ENCODE data around the gene HCN2. TPM values are rescaled to one million over a fixed set of nuclear protein-coding genes. Genes with fewer than 3 reads are reported as not detected.

The HCN2 gene
- total RNA-seq, 5 donors from 2014 or later (not counting 1 experiment from before 2014, with no cell fraction given), result 0.93 to 4.4 (median 3.6) TPM

DNA sequence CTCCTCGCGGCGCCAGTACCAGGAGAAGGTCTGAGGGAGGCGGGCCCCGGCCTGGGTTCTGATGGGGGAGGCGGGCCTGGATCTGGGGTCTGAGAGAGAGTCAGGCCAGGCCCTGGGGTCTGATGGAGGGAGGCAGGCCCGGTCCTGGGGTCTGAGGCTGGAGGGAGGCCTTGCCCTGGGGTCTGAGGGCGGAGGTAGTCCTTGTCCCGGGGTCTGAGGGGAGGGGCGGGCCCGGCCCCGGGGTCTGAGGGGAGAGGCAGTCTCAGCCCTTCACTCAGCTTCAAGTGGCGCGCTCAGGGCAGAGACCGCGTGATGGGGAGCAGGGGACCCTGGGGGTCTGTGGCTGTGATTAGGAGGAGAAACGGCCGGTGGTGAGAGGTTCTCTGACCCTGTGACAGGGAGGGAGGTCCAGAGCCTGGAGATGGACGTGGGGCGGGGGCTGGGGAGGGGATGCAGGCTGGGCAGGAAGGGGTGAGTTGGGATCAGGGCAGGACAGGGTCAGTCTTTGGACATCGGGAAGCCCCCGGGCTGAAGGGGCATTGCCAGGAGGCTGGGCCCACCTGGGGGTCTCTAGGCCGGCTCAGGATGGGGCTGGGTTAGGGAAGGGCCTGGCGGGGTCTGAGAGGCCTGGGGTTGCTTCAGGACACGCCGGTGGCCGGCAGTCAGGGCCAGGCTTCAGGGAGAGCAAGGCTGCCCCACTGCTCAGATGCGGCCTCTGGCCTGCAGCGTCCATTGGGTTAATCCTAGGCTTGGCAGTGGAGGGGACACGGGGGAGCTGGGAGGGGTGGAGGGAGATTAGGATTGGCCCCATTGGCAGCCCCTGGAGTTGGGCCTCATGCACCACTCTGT, 18.7 kb downstream of the HCN2 start:
- Mint-ChIP-seq H3K36me3 (no peaks in the 10 kb centered on the region), H3K4me1 (peaks cover 17 to 19% (median 17%) of the 10 kb centered on the region in 3 donors), H3K27me3 (no peaks in the 10 kb centered on the region), H3K27ac (no peak overlapping the region), H3K4me3 (peak overlapping the region in 1 of 3 donors; percentile 53), H3K9me3 (no peaks in the 10 kb centered on the region)
- H3K27me3 ChIP-seq (replicated peaks in 1 of 2; ENCODE audit: control insufficient read depth in 2 of 2, extremely low read depth in 1 of 2, insufficient read depth in 2 of 2, low read length in 1 of 2), result no peaks in the 10 kb centered on the region
- H3K9me3 ChIP-seq, result no peaks in the 10 kb centered on the region
- H3K36me3 ChIP-seq (ENCODE audit: control insufficient read depth in 2 of 2, extremely low read depth in 1 of 2, insufficient read depth in 1 of 2, low read length in 1 of 2), result no peaks in the 10 kb centered on the region
- peak overlapping the region; percentile 23 for H3K27ac ChIP-seq (ENCODE audit: low read length)
- H3K4me3 ChIP-seq (ENCODE audit: control insufficient read depth in 1 of 2, extremely low read depth in 1 of 2, low read length in 1 of 2), result peak overlapping the region in 1 of 2 donors; percentile 34
- ChIA-PET CTCF (no interaction called here), POLR2A (no interaction called here)
- DNase-seq (no peak), ATAC-seq (replicated peaks in 1 of 4) (no peak)
- WGBS (ENCODE audit: insufficient coverage), result 88% methylated on average over 24 of the region's 30 CpGs
- peaks cover 3 to 45% of the 10 kb centered on the region in 2 experiments for H3K4me1 ChIP-seq (ENCODE audit: control insufficient read depth in 1 of 2, extremely low read depth in 1 of 2, insufficient read depth in 2 of 2, low read length in 2 of 2)

DNA sequence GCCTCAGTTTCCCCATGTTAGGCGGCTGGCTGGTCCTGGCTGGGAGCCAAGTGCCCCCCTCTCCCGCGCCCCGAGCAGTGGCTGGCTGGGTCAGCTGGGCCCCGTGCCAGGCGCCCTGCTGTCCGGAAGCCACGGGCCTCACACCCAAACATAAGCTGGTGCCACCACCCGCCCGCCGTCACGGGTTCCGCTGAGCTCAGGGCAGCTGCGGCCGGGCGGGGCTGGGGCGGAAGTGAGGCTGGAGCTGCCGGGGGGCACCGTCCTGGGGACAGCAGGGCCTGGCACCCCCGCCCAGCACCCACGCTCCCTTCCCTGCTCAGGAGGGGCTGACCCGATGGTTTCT, 19.3 kb downstream of the HCN2 start:
- POLR2A ChIA-PET, result no interaction called here
- Mint-ChIP-seq H3K4me1 (peaks cover 17% of the 10 kb centered on the region in 3 donors), H3K4me3 (no peak overlapping the region), H3K27me3 (no peaks in the 10 kb centered on the region), H3K9me3 (no peaks in the 10 kb centered on the region), H3K27ac (no peak overlapping the region), H3K36me3 (no peaks in the 10 kb centered on the region)
- Histone ChIP-seq H3K4me3 (ENCODE audit: control insufficient read depth in 1 of 2, extremely low read depth in 1 of 2, low read length in 1 of 2) (no peak overlapping the region), H3K27ac (ENCODE audit: low read length) (peak overlapping the region; percentile 23), H3K9me3 (no peaks in the 10 kb centered on the region), H3K4me1 (ENCODE audit: control insufficient read depth in 1 of 2, extremely low read depth in 1 of 2, insufficient read depth in 2 of 2, low read length in 2 of 2) (peaks cover 3 to 45% of the 10 kb centered on the region in 2 experiments), H3K27me3 (replicated peaks in 1 of 2; ENCODE audit: control insufficient read depth in 2 of 2, extremely low read depth in 1 of 2, insufficient read depth in 2 of 2, low read length in 1 of 2) (no peaks in the 10 kb centered on the region), H3K36me3 (ENCODE audit: control insufficient read depth in 2 of 2, extremely low read depth in 1 of 2, insufficient read depth in 1 of 2, low read length in 1 of 2) (no peaks in the 10 kb centered on the region)
- CTCF ChIA-PET, result no interaction called here
- no peak for DNase-seq
- no peak for ATAC-seq (replicated peaks in 1 of 4)
- WGBS (ENCODE audit: insufficient coverage), result 77% methylated on average over 22 of the region's 22 CpGs

GRCh38 chr19:610071-610800, 20.6 kb downstream of the HCN2 start:
- peak overlapping the region; percentile 93 to 98 for H3K27ac Mint-ChIP-seq
- H3K36me3 Mint-ChIP-seq, result peaks cover 5% of the 10 kb centered on the region
- H3K27me3 Mint-ChIP-seq, result no peaks in the 10 kb centered on the region
- DNase-seq (peak in 25 of 35 experiments; percentile 12 to 60 (median 38)), ATAC-seq (replicated peaks in 1 of 4) (peak; percentile 40 to 64 (median 64))
- peak overlapping the region; percentile 58 to 72 for H3K4me3 ChIP-seq (ENCODE audit: control insufficient read depth in 1 of 2, extremely low read depth in 1 of 2, low read length in 1 of 2)
- peak overlapping the region; percentile 61 for H3K27ac ChIP-seq (ENCODE audit: low read length)
- no peaks in the 10 kb centered on the region for H3K9me3 Mint-ChIP-seq
- H3K4me3 Mint-ChIP-seq, result peak overlapping the region; percentile 89 to 98 (median 95)
- H3K9me3 ChIP-seq, result no peaks in the 10 kb centered on the region
- H3K4me1 ChIP-seq (ENCODE audit: control insufficient read depth in 1 of 2, extremely low read depth in 1 of 2, insufficient read depth in 2 of 2, low read length in 2 of 2), result peaks cover 3 to 45% of the 10 kb centered on the region in 2 experiments
- H3K36me3 ChIP-seq (ENCODE audit: control insufficient read depth in 2 of 2, extremely low read depth in 1 of 2, insufficient read depth in 1 of 2, low read length in 1 of 2), result no peaks in the 10 kb centered on the region
- 9% methylated on average over 27 of the region's 38 CpGs for WGBS (ENCODE audit: insufficient coverage)
- ChIA-PET POLR2A (no interaction called here), CTCF (interaction anchor here in 1 of 2 donors (0.6 kb wide), 2 partner anchors 16 to 53 kb away, joined by 3 to 4 read pairs; no protein-coding TSS in a partner anchor)
- H3K27me3 ChIP-seq (replicated peaks in 1 of 2; ENCODE audit: control insufficient read depth in 2 of 2, extremely low read depth in 1 of 2, insufficient read depth in 2 of 2, low read length in 1 of 2), result peaks cover 0 to 2% of the 10 kb centered on the region in 2 experiments
- peaks cover 17 to 25% (median 21%) of the 10 kb centered on the region in 3 donors for H3K4me1 Mint-ChIP-seq

- CTCF ChIA-PET, result no interaction called here
- DNase-seq (peak in 32 of 35 experiments; percentile 14 to 78 (median 48)), ATAC-seq (replicated peaks in 1 of 4) (peak; percentile 74 to 80 (median 78))
- H3K4me1 Mint-ChIP-seq, result peaks cover 20 to 25% (median 25%) of the 10 kb centered on the region in 3 donors
- WGBS (ENCODE audit: insufficient coverage), result 8% methylated on average over 30 of the region's 36 CpGs
- no peaks in the 10 kb centered on the region for H3K36me3 ChIP-seq (ENCODE audit: control insufficient read depth in 2 of 2, extremely low read depth in 1 of 2, insufficient read depth in 1 of 2, low read length in 1 of 2)
- peak overlapping the region; percentile 59 for H3K27ac ChIP-seq (ENCODE audit: low read length)
- H3K9me3 Mint-ChIP-seq, result no peaks in the 10 kb centered on the region
- H3K27me3 ChIP-seq (replicated peaks in 1 of 2; ENCODE audit: control insufficient read depth in 2 of 2, extremely low read depth in 1 of 2, insufficient read depth in 2 of 2, low read length in 1 of 2), result peaks cover 0 to 2% of the 10 kb centered on the region in 2 experiments
- H3K4me1 ChIP-seq (ENCODE audit: control insufficient read depth in 1 of 2, extremely low read depth in 1 of 2, insufficient read depth in 2 of 2, low read length in 2 of 2), result peaks cover 3 to 48% of the 10 kb centered on the region in 2 experiments
- H3K27ac Mint-ChIP-seq, result peak overlapping the region; percentile 93 to 98
- peak overlapping the region; percentile 89 to 98 (median 95) for H3K4me3 Mint-ChIP-seq
- H3K9me3 ChIP-seq, result no peaks in the 10 kb centered on the region
- no peaks in the 10 kb centered on the region for H3K27me3 Mint-ChIP-seq
- peak overlapping the region; percentile 58 to 72 for H3K4me3 ChIP-seq (ENCODE audit: control insufficient read depth in 1 of 2, extremely low read depth in 1 of 2, low read length in 1 of 2)
- POLR2A ChIA-PET, result no interaction called here
- peaks cover 8% of the 10 kb centered on the region for H3K36me3 Mint-ChIP-seq
Observed at GRCh38 chr19:610801-611480, 21.3 kb downstream of the HCN2 start.

DNA sequence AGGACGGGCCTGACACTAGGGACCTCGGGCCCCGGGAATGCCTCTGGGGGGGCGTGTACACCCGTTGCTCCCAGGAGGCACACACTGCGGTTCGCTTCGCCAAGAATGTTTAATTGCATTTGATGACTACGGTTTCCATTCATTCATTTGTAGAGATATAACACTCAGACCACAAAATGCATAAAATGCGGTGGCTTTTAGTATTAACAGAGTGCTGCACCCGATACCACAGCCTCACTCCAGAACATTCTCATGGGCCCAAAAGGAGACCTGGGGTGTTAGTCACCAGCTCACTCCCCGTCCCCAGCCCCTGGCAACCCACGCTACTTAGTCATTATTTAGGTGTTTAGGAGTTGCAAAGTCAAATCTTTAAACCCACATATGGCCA, 21.8 kb downstream of the HCN2 start:
- DNase-seq (peak in 19 of 35 experiments; percentile 12 to 65 (median 39)), ATAC-seq (replicated peaks in 1 of 4) (peak; percentile 2 to 7 (median 4))
- peaks cover 0 to 2% of the 10 kb centered on the region in 2 experiments for H3K27me3 ChIP-seq (replicated peaks in 1 of 2; ENCODE audit: control insufficient read depth in 2 of 2, extremely low read depth in 1 of 2, insufficient read depth in 2 of 2, low read length in 1 of 2)
- Mint-ChIP-seq H3K27me3 (no peaks in the 10 kb centered on the region), H3K4me3 (peak overlapping the region; percentile 89 to 98 (median 95)), H3K9me3 (no peaks in the 10 kb centered on the region), H3K36me3 (peaks cover 8% of the 10 kb centered on the region), H3K4me1 (peaks cover 20 to 25% (median 25%) of the 10 kb centered on the region in 3 donors), H3K27ac (peak overlapping the region; percentile 93 to 98)
- H3K4me3 ChIP-seq (ENCODE audit: control insufficient read depth in 1 of 2, extremely low read depth in 1 of 2, low read length in 1 of 2), result peak overlapping the region in 1 of 2 donors; percentile 72
- no peaks in the 10 kb centered on the region for H3K36me3 ChIP-seq (ENCODE audit: control insufficient read depth in 2 of 2, extremely low read depth in 1 of 2, insufficient read depth in 1 of 2, low read length in 1 of 2)
- POLR2A ChIA-PET, result no interaction called here
- 0% methylated on average over 1 of the region's 13 CpGs for WGBS (ENCODE audit: insufficient coverage)
- H3K4me1 ChIP-seq (ENCODE audit: control insufficient read depth in 1 of 2, extremely low read depth in 1 of 2, insufficient read depth in 2 of 2, low read length in 2 of 2), result peaks cover 3 to 48% of the 10 kb centered on the region in 2 experiments
- H3K9me3 ChIP-seq, result no peaks in the 10 kb centered on the region
- CTCF ChIA-PET, result no interaction called here
- H3K27ac ChIP-seq (ENCODE audit: low read length), result peak overlapping the region; percentile 59

- peaks cover 0 to 2% of the 10 kb centered on the region in 2 experiments for H3K27me3 ChIP-seq (replicated peaks in 1 of 2; ENCODE audit: control insufficient read depth in 2 of 2, extremely low read depth in 1 of 2, insufficient read depth in 2 of 2, low read length in 1 of 2)
- H3K36me3 ChIP-seq (ENCODE audit: control insufficient read depth in 2 of 2, extremely low read depth in 1 of 2, insufficient read depth in 1 of 2, low read length in 1 of 2), result peaks cover 0 to 5% of the 10 kb centered on the region in 2 donors
- Mint-ChIP-seq H3K27me3 (no peaks in the 10 kb centered on the region), H3K4me1 (peaks cover 20 to 25% (median 25%) of the 10 kb centered on the region in 3 donors), H3K36me3 (peaks cover 8% of the 10 kb centered on the region), H3K27ac (no peak overlapping the region), H3K9me3 (no peaks in the 10 kb centered on the region), H3K4me3 (no peak overlapping the region)
- ChIA-PET CTCF (no interaction called here), POLR2A (interaction anchor here in 1 of 2 donors (0.6 kb wide), 1 partner anchor 10 kb away, joined by 5 read pairs; no protein-coding TSS in a partner anchor)
- no peak overlapping the region for H3K4me3 ChIP-seq (ENCODE audit: control insufficient read depth in 1 of 2, extremely low read depth in 1 of 2, low read length in 1 of 2)
- no peaks in the 10 kb centered on the region for H3K9me3 ChIP-seq
- 91% methylated on average over 33 of the region's 33 CpGs for WGBS (ENCODE audit: insufficient coverage)
- no peak overlapping the region for H3K27ac ChIP-seq (ENCODE audit: low read length)
- peaks cover 3 to 48% of the 10 kb centered on the region in 2 experiments for H3K4me1 ChIP-seq (ENCODE audit: control insufficient read depth in 1 of 2, extremely low read depth in 1 of 2, insufficient read depth in 2 of 2, low read length in 2 of 2)
- DNase-seq (no peak), ATAC-seq (replicated peaks in 1 of 4) (no peak)
Observed at GRCh38 chr19:612941-613340, 23.3 kb downstream of the HCN2 start.
